MCF 10A (cell line): ENCODE data around the gene PALLD. TPM values are rescaled to one million over a fixed set of nuclear protein-coding genes. Genes with fewer than 3 reads are reported as not detected.
A peak's percentile ranks its signal among the peaks of the same experiment; 100 is the strongest.

ENCODE experiments used
- BruUV-seq: library from RNA; stranded (reverse); fragments of 400-500 nt; replicated peaks from 2 replicates; lab custom pipeline; 2021; lab: Mats Ljungman, UMichigan
- CTCF ChIA-PET: fragments of 300-600 bp; sonication (Branson Sonifier 250); formaldehyde crosslinking; extraction: SDS; loops from one replicate; lab custom pipeline; 2021; ENCODE audit warnings: antibody characterized with exemption, inconsistent platforms; lab: Yijun Ruan, JAX
- POLR2A ChIA-PET: fragments of 300-600, 350-650 bp; sonication (Branson Sonifier 250); formaldehyde crosslinking; extraction: SDS; loops from one replicate; lab custom pipeline; 2020; ENCODE audit warnings: antibody characterized with exemption, inconsistent platforms; lab: Yijun Ruan, JAX
- DNase-seq: peaks from one replicate; pipeline ENCODE4 v3.0.0-alpha.2; 2018; ENCODE audit not compliant: unreplicated experiment
- H3K27ac Mint-ChIP-seq: one replicate; pipeline ENCODE4 v1.8.0; 2022; ENCODE audit warnings: mild to moderate bottlenecking, low read depth, mixed read lengths; ENCODE audit not compliant: unreplicated experiment
- H3K27me3 Mint-ChIP-seq: one replicate; pipeline ENCODE4 v1.8.0; 2022; ENCODE audit warnings: mixed read lengths; ENCODE audit not compliant: insufficient read depth, unreplicated experiment
- H3K36me3 Mint-ChIP-seq: one replicate; pipeline ENCODE4 v1.8.0; 2022; ENCODE audit warnings: mild to moderate bottlenecking, moderate library complexity, mixed read lengths; ENCODE audit not compliant: insufficient read depth, unreplicated experiment
- H3K4me1 Mint-ChIP-seq: one replicate; pipeline ENCODE4 v1.8.0; 2022; ENCODE audit warnings: mixed read lengths; ENCODE audit not compliant: insufficient read depth, unreplicated experiment
- H3K4me3 Mint-ChIP-seq: one replicate; pipeline ENCODE4 v1.8.0; 2022; ENCODE audit warnings: mild to moderate bottlenecking, moderate library complexity, mixed read lengths; ENCODE audit not compliant: unreplicated experiment
- H3K9me3 Mint-ChIP-seq: one replicate; pipeline ENCODE4 v1.8.0; 2022; ENCODE audit warnings: mixed read lengths; ENCODE audit not compliant: unreplicated experiment
- intact Hi-C: fragments of 100-400 bp; cut with micrococcal nuclease; formaldehyde crosslinking; loops from 2 replicates; pipeline ENCODE4 v1.14.1; 2022
- total RNA-seq: library from RNA; stranded (reverse); gene quantifications from 2 replicates; pipeline ENCODE4 v1.2.3, GENCODE V29; 2022
- TF ChIP-seq, protein P1 (sequence below): fragments of 200-600 bp; IDR thresholded peaks from one replicate; pipeline ENCODE4 v1.8.0; 2022; ENCODE audit warnings: antibody characterized with exemption, mild to moderate bottlenecking; ENCODE audit not compliant: unreplicated experiment

The PALLD gene
- total RNA-seq, 1 experiment from 2014 or later, result 191 TPM

DNA sequence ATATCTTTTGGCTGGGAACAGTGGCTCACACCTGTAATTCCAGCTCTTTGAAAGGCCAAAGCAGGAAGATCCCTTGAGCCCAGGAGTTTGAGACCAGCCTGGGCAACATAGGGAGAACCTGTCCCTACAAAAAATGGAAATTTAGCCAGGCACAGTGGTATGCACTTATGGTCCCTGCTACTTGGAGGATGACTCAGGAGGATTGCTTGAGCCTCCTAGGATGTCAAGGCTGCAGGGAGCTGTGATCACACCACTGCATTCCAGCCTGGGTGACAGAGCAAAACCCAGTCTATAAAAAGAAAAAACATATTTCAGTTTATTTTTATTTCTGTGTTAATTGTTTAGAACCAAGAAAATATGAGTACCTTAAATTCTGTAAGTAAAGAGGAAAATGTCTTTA, 389.5 kb downstream of the PALLD start:
- intact Hi-C loops, result no loop called here
- Mint-ChIP-seq H3K4me1 (peaks cover 32% of the 10 kb centered on the region), H3K27ac (no peak overlapping the region), H3K9me3 (no peaks in the 10 kb centered on the region), H3K27me3 (no peaks in the 10 kb centered on the region), H3K36me3 (peaks cover 77% of the 10 kb centered on the region), H3K4me3 (no peak overlapping the region)
- peak; percentile 17 for DNase-seq
- ChIA-PET POLR2A (interaction anchor here (0.6 kb wide), 1 partner anchor 11 kb away, joined by 3 read pairs; no protein-coding TSS in a partner anchor), CTCF (interaction anchor here (2.1 kb wide), 1 partner anchor 177 kb away, joined by 6 read pairs; no protein-coding TSS in a partner anchor)
- TF ChIP-seq, protein P1, sequence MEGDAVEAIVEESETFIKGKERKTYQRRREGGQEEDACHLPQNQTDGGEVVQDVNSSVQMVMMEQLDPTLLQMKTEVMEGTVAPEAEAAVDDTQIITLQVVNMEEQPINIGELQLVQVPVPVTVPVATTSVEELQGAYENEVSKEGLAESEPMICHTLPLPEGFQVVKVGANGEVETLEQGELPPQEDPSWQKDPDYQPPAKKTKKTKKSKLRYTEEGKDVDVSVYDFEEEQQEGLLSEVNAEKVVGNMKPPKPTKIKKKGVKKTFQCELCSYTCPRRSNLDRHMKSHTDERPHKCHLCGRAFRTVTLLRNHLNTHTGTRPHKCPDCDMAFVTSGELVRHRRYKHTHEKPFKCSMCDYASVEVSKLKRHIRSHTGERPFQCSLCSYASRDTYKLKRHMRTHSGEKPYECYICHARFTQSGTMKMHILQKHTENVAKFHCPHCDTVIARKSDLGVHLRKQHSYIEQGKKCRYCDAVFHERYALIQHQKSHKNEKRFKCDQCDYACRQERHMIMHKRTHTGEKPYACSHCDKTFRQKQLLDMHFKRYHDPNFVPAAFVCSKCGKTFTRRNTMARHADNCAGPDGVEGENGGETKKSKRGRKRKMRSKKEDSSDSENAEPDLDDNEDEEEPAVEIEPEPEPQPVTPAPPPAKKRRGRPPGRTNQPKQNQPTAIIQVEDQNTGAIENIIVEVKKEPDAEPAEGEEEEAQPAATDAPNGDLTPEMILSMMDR, result no peak
- BruUV-seq, result no TSS peak

DNA sequence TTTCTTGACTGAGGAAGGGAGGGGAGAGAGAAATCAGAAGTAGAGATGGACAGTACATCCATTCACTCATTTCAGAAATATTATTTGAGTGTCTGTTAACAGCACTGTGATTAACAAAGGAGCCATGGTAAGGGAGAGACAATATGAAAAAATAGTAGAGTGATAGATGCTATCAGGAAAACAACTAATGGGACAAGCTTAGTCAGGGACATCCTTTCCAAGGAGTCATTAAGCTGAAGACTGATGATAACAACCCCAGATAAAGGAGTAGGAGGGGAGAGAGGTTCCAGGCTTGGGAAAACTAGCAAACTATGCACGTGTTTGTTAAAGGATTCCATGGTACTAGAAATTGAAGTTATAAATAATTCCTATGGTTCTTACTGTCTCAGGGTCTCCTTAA, 391.0 kb downstream of the PALLD start:
- TF ChIP-seq, protein P1, result no peak
- Mint-ChIP-seq H3K4me1 (peaks cover 27% of the 10 kb centered on the region), H3K36me3 (peaks cover 74% of the 10 kb centered on the region), H3K27me3 (no peaks in the 10 kb centered on the region), H3K4me3 (no peak overlapping the region), H3K9me3 (no peaks in the 10 kb centered on the region), H3K27ac (peak overlapping the region; percentile 83)
- ChIA-PET POLR2A (no interaction called here), CTCF (interaction anchor here (0.6 kb wide), 1 partner anchor 36 kb away, joined by 3 read pairs; no protein-coding TSS in a partner anchor)
- no TSS peak for BruUV-seq
- no peak for DNase-seq
- intact Hi-C loops, result no loop called here

DNA sequence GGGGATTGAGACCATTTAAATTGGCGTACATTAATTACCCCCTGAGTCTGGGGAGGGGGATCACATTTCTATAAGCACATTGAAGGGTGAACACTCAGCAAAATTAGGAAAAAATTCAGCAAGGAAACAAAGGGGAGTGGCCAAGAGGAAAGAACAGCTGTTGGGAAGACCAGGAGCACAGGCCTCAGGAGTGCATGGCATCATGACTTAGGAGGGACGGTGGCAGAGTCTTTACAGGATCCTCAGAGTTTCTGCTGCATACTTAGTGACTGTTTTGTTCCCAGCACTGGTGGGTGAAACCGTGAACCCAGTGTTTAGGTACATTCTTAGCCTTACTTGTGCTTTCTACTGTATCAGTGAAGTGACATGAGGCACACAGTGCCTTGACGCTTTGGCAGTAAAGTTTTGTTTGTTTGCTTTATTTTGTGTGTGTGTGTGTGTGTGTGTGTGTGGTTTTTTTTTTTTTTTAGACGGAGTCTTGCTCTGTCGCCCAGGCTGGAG, 391.9 kb downstream of the PALLD start:
- peaks cover 26% of the 10 kb centered on the region for H3K4me1 Mint-ChIP-seq

DNA sequence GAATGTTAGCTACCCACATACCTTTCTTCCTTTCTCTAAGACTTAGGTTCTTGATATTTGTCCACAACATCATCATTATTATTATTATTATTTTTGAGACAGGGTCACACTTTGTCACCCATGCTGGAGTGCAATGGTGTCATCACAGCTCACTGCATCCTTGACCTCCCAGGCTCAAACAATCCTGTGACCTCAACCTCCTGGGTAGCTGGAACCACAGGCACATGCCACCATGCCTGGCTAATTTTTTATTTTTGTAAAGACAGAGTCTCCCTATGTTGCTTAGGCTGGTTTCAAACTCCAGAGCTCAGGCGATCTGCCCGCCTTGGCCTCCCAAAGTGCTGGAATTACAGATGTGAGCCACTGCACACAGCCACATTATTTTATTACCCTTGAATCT, 394.2 kb downstream of the PALLD start:
- TF ChIP-seq, protein P1, result no peak
- Mint-ChIP-seq H3K9me3 (no peaks in the 10 kb centered on the region), H3K4me3 (no peak overlapping the region), H3K27me3 (no peaks in the 10 kb centered on the region), H3K27ac (peak overlapping the region; percentile 24), H3K4me1 (peaks cover 14% of the 10 kb centered on the region), H3K36me3 (peaks cover 77% of the 10 kb centered on the region)
- intact Hi-C loops, result no loop called here
- no peak for DNase-seq
- BruUV-seq, result no TSS peak
- ChIA-PET CTCF (no interaction called here), POLR2A (no interaction called here)

More for the DNA sequence above, 391.9 kb downstream of the PALLD start:
- Mint-ChIP-seq H3K36me3 (peaks cover 74% of the 10 kb centered on the region), H3K27me3 (no peaks in the 10 kb centered on the region), H3K9me3 (no peaks in the 10 kb centered on the region), H3K4me3 (no peak overlapping the region), H3K27ac (no peak overlapping the region)
- intact Hi-C loops, result no loop called here
- ChIA-PET CTCF (interaction anchor here (0.6 to 0.9 kb wide), 2 partner anchors 34 to 355 kb away, joined by 3 read pairs; no protein-coding TSS in a partner anchor), POLR2A (no interaction called here)
- no peak for DNase-seq
- BruUV-seq, result no TSS peak
- TF ChIP-seq, protein P1, result no peak
